HEK293T (cell line): Measurements from ENCODE around the gene CAPS.
"Not testable (repeated sequence)": the region's sequence is repeated elsewhere in the genome, so short reads cannot be mapped to it uniquely, and the experiment has no call there.

ENCODE experiments used
- CTCF ChIA-PET: fragments of 350-600 bp; formaldehyde crosslinking; extraction: SDS; loops from one replicate; lab custom pipeline; 2021; ENCODE audit warnings: antibody characterized with exemption, inconsistent platforms; lab: Yijun Ruan, JAX
- POLR2A ChIA-PET: fragments of 350-600 bp; formaldehyde crosslinking; extraction: SDS; loops from one replicate; lab custom pipeline; 2020; ENCODE audit warnings: antibody characterized with exemption, inconsistent platforms; lab: Yijun Ruan, JAX
- DNase-seq: peaks from one replicate; pipeline ENCODE4 v3.0.0; 2012; ENCODE audit warnings: mixed read lengths; ENCODE audit errors: extremely low spot score
- ARNT ChIP-seq: fragments of 450-650 bp; IDR thresholded peaks from 2 replicates; pipeline ENCODE4 v1.6.1; 2017; ENCODE audit warnings: mild to moderate bottlenecking
- BHLHE40 ChIP-seq: fragments of 450-650 bp; IDR thresholded peaks from 2 replicates; pipeline ENCODE4 v1.6.1; 2016; ENCODE audit warnings: mild to moderate bottlenecking, moderate library complexity, borderline replicate concordance
- CTBP1 ChIP-seq: fragments of 450-650 bp; IDR thresholded peaks from 2 replicates; pipeline ENCODE4 v1.6.1; 2016; ENCODE audit warnings: borderline replicate concordance
- ELF4 ChIP-seq: fragments of 450-650 bp; IDR thresholded peaks from 2 replicates; pipeline ENCODE4 v1.6.1; 2017; ENCODE audit warnings: antibody characterized with exemption
- FOXA1 ChIP-seq: fragments of 450-650 bp; IDR thresholded peaks from 2 replicates; pipeline ENCODE4 v1.6.1; 2016; ENCODE audit warnings: mild to moderate bottlenecking
- FOXK2 ChIP-seq: fragments of 450-650 bp; IDR thresholded peaks from 2 replicates; pipeline ENCODE4 v1.6.1; 2016; ENCODE audit warnings: mild to moderate bottlenecking
- FOXM1 ChIP-seq: fragments of 450-650 bp; IDR thresholded peaks from 2 replicates; pipeline ENCODE4 v1.6.1; 2017; ENCODE audit warnings: mild to moderate bottlenecking, borderline replicate concordance
- HDGF ChIP-seq: fragments of 450-650 bp; IDR thresholded peaks from 2 replicates; pipeline ENCODE4 v1.6.1; 2017; ENCODE audit warnings: antibody characterized with exemption, borderline replicate concordance
- L3MBTL2 ChIP-seq: fragments of 450-650 bp; conservative IDR thresholded peaks from 2 replicates; pipeline ENCODE4 v1.6.1; 2016; ENCODE audit warnings: mild to moderate bottlenecking
- LEF1 ChIP-seq: fragments of 450-650 bp; IDR thresholded peaks from 2 replicates; pipeline ENCODE4 v1.6.1; 2017; ENCODE audit warnings: mild to moderate bottlenecking, borderline replicate concordance
- NFRKB ChIP-seq: fragments of 450-650 bp; IDR thresholded peaks from 2 replicates; pipeline ENCODE4 v1.6.1; 2016; ENCODE audit warnings: mild to moderate bottlenecking, moderate library complexity
- SP1 ChIP-seq: fragments of 450-650 bp; IDR thresholded peaks from 2 replicates; pipeline ENCODE4 v1.6.1; 2017
- SUZ12 ChIP-seq: fragments of 450-650 bp; IDR thresholded peaks from 2 replicates; pipeline ENCODE4 v1.6.1; 2016; ENCODE audit warnings: mild to moderate bottlenecking
- TARDBP ChIP-seq: fragments of 450-650 bp; IDR thresholded peaks from 2 replicates; pipeline ENCODE4 v1.6.1; 2016
- ZNF384 ChIP-seq: fragments of 450-650 bp; IDR thresholded peaks from 2 replicates; pipeline ENCODE4 v1.6.1; 2016
- TF ChIP-seq, protein P1 (sequence below): fragments of 450-650 bp; IDR thresholded peaks from 2 replicates; pipeline ENCODE4 v1.6.1; 2016

Gene CAPS

DNA sequence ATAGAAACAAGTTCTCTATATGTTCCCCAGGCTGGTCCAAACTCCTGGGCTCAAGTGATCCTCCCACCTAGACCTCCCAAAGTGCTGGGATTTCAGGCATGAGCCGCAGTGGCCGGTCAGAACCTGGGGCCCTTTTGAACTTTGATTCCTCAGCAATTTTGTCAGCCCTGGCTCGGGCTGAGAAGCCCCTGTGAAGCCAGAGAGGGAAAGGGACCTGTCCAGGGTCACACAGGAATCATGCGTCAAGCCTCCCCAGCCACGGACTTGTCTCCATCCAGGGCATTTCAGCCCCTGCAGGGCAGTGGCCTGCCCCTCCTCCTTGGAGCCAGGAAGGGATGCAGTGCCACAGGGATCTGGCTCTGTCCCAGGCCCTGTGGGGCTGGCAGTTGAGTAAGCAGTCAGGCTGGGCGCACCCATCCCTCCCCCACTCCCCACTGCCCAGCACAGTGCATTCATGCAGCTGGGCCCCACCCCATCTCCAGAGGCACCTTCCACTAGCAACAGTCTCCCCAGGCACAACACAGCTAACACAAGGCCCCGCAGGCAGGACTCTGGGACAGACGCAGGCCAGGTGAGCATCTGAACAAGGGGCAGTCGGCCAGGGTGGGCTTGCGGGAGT is at the start of gene CAPS:
Gene CAPS, plus strand, starts transcription at position 516 of the 619 bp plus-strand sequence. CDS start 153 bp downstream, outside the sequence.
- no peak for DNase-seq
- ChIA-PET POLR2A (interaction anchor here (1.7 kb wide), 1 partner anchor 10 kb away, joined by 4 read pairs; the partner anchor contains the start of gene NDUFA11), CTCF (no interaction called here)
- TF ChIP-seq HDGF (no peak), FOXK2 (no peak), SP1 (no peak), FOXA1 (no peak), LEF1 (no peak), NFRKB (no peak), TARDBP (no peak), SUZ12 (no peak), ELF4 (no peak), ZNF384 (no peak), FOXM1 (no peak), BHLHE40 (no peak), CTBP1 (no peak)
- TF ChIP-seq, protein P1, sequence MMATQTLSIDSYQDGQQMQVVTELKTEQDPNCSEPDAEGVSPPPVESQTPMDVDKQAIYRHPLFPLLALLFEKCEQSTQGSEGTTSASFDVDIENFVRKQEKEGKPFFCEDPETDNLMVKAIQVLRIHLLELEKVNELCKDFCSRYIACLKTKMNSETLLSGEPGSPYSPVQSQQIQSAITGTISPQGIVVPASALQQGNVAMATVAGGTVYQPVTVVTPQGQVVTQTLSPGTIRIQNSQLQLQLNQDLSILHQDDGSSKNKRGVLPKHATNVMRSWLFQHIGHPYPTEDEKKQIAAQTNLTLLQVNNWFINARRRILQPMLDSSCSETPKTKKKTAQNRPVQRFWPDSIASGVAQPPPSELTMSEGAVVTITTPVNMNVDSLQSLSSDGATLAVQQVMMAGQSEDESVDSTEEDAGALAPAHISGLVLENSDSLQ = no peak

DNA sequence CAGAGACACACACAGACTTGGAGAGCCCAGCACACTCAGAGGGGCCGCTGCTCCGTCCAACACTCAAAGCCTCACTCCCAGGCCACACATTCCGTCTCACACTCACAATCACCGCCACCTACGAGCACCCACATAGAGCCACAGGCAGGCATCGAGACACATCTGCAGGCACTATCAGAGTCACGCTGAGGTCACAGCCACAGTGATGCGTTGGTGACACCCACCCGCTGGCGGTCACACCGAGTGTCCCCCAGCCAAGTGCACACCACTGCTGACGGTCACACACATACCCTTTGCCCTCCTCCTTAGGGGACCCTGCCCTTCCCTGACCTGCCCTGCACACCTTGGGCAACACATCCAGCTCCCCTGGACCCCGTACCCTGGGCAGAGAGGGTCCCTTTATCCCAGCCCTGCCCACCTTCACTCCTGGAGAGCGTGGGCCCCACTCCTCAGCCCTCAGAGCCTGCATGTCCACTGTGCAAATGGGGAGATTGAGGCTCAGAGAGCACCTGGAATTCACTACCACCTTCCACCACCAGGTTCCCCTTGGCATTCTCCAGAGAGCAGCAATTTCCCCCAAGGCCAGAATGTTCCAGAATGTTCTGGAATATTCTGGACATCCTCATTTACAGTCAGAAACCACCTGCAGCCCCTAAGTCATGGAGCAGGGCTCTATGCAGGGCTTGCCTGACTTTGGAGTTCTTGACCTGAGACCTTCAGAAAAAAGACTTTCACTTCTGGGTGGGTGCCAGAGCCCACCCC is 49.1 kb upstream of the CAPS start:
- TF ChIP-seq ARNT = 0 out of 2 replicates have a peak, but pooled peaks have one; percentile 23
- TF ChIP-seq TARDBP = no peak
- TF ChIP-seq L3MBTL2 = 0 out of 2 replicates have a peak, but pooled peaks have one; percentile 16
- no peak for TF ChIP-seq ELF4
- TF ChIP-seq HDGF = no peak
- CTCF ChIA-PET = interaction anchor here (0.5 to 0.6 kb wide), 2 partner anchors 16 to 1510 kb away, joined by 3 read pairs; no protein-coding TSS in a partner anchor
- POLR2A ChIA-PET = no interaction called here
- DNase-seq = no peak

DNA sequence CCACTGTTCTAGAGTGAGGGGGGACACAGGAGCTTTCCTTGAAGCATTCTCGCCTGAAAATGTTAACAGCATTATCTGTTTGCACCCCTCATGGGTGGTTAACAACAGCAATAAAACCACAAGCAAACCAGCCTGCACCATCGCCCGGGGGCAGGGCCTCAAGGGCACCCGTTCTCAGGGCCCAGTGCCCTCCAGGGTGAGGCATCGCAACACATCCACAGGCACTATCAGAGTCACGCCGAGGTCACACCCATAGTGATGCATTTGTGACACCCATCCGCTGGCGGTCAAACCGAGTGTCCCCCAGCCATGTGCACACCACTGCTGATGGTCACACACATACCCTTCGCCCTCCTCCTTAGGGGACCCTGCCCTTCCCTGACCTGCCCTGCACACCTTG is 48.3 kb upstream of the CAPS start:
- TF ChIP-seq ARNT (no peak), TARDBP (no peak), FOXA1 (no peak), HDGF (no peak), L3MBTL2 (no peak), FOXM1 (no peak)
- CTCF ChIA-PET = no interaction called here
- DNase-seq = no peak
- POLR2A ChIA-PET = no interaction called here

DNA sequence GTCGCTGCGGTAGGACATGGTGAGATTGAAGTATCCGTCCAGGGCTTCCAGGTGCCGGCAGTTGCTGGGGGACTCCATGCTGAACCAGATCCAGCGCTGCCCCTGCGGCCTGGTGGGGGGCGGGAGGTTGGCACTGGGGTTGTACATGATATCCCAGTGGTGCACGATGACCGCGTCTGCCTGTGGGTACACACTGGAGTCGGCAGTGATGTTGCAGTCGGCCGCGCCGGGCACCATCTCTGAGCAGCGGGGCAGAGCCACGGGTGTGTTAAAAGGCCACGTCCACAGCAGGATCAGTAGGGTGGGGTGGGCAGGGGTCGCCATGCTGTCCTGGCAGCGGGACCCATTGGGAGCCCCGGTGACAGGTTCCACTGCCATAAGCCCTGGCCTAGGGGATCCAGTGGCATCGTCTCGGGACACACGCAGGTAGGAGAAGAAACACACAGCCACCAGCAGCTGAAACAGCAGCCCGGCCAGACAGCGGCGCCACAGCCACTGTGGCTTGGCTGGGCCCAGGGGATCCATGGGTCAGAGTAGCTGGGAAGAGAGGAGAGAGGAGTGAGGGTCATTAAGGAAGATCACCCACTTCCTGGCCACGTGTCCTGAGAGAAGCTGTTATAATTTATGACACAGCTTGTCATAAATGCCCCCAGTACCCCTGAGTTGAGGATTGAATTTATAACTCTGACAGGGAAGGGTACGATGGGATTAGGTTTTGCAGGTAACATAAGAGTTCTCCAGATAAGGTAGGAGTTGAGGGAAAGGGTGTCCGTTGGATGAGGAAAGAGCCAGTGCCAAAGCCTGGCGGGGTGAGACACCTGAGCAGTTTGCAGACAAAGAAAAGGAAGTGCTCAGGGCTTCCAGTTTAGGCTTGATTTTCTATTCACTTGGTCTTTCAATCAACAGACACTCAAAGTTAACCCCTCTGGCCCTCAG is 46.6 kb upstream of the CAPS start:
- POLR2A ChIA-PET = no interaction called here
- TF ChIP-seq SUZ12 (no peak), ZNF384 (no peak), CTBP1 (no peak), ELF4 (no peak), ARNT (no peak), LEF1 (no peak), NFRKB (no peak), SP1 (no peak), FOXK2 (no peak), BHLHE40 (no peak)
- CTCF ChIA-PET = no interaction called here
- no peak for DNase-seq

DNA sequence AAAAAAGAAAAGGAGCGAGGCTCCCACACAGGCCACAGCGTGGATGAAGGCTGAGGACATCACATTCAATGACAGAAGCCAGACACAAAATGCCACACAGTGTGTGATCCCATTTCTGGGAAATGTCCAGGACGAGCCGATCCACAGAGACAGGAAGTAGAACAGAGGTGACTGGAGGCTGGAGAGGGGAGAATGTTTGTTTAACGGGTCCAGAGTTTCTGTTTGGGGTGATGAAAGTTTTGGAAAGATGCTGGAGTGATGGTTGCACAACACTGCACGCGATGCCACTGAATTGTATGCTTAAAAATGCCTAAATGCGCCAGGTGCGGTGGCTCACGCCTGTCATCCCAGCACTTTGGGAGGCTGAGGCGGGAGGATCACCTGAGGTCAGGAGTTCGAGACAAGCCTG is 43.1 kb upstream of the CAPS start:
- no peak for DNase-seq
- CTCF ChIA-PET = no interaction called here
- POLR2A ChIA-PET = no interaction called here
- no peak for TF ChIP-seq SUZ12
- no peak for TF ChIP-seq TARDBP
- no peak for TF ChIP-seq FOXM1
- no peak for TF ChIP-seq SP1

DNA sequence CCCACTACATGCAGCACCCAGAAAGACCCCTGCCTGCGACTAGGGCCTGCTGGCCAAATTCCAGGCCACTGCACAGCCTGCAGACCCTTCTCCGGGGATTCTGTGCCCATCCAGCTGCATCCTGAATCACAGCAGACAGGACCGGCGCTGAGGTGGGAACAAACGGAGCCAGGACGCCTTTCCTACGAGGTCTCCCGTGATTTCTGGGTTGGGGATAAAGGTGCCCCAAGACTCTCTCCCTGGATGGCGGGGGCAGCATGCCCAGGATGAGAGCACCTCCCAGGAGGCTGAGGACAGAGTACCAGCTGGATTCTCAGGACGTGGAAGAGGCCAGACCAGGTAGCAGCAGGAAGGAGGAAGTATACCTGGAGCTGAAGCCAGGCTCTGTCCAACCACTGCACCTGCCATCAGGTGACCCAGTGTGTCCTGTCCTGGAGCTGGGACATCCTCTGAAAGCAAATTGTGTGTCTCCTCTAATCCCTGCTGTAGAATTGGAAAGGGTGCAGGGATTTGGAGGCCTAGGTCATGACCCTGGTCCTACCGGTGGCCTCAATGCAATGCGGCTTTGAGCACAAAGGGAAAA is 40.3 kb upstream of the CAPS start:
- ChIA-PET CTCF (no interaction called here), POLR2A (no interaction called here)
- no peak for DNase-seq
- TF ChIP-seq, protein P1 = no peak

DNA sequence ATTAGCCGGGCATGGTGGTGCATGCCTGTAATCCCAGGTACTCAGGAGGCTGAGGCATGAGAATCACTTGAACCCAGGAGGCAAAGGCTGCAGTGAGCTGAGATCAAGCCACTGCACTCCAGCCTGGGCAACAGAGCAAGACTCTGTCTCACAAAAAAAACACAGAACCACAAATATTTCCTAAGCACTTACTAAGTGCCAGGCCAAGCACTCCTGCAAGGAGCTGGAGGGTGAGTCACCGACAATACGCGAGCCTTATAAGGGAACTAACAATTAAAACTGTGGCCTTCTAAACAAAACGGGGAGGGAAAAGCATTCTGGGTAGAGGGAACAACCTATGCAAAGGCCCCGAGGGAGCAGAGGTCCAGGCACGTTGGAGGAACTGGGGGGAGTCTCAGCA is 39.6 kb upstream of the CAPS start:
- POLR2A ChIA-PET, DNase-seq: not testable (repeated sequence)
- CTCF ChIA-PET = interaction anchor here (0.6 kb wide), 1 partner anchor 70 kb away, joined by 4 read pairs; no protein-coding TSS in a partner anchor
